HCT116 (cell line): Measurements from ENCODE around the gene ZCCHC24. TPM values are rescaled to one million over a fixed set of nuclear protein-coding genes. Genes with fewer than 3 reads are reported as not detected.

Source experiments
- ATAC-seq: fragments of 200-7000 bp; cut with Tn5 transposase; 2 replicates; pipeline ENCODE4 v1.9.1; 2020; ENCODE audit warnings: mild to moderate bottlenecking, moderate library complexity
- BruUV-seq: library from RNA; stranded (reverse); fragments of 400-500 nt; replicated peaks from 2 replicates; lab custom pipeline; 2021; lab: Mats Ljungman, UMichigan
- CTCF ChIA-PET: fragments of 300-600 bp; sonication (Branson Sonifier 250); formaldehyde crosslinking; loops from one replicate; lab custom pipeline; 2021; ENCODE audit warnings: antibody characterized with exemption; lab: Charles Lee
- POLR2A ChIA-PET: fragments of 300-600, 350-600 bp; sonication (Branson Sonifier 250); formaldehyde crosslinking; loops from one replicate; lab custom pipeline; 2021; ENCODE audit warnings: antibody characterized with exemption; lab: Charles Lee
- RAD21 ChIA-PET, 2 experiments: fragments of 300-600 bp; sonication (Branson Sonifier 250); formaldehyde crosslinking; loops; one replicate each; lab custom pipeline; 2023; ENCODE audit warnings: low total read pairs in 2 of 2; ENCODE audit not compliant: uncharacterized antibody in 2 of 2, unreplicated experiment in 2 of 2, low non-redundant PET in 1 of 2; lab: Charles Lee
- DNase-seq: peaks from one replicate; pipeline ENCODE4 v3.0.0-alpha.2; 2010; ENCODE audit warnings: low read depth, low spot score
- H2AFZ ChIP-seq: fragments of 200-600 bp; shearing (Covaris generic), sonication (generic); 2 replicates; pipeline ENCODE4 v1.6.1; 2017; ENCODE audit warnings: low read depth, mixed run types, mixed read lengths, antibody characterized with exemption, low read length; ENCODE audit not compliant: poor library complexity, severe bottlenecking
- H3K27ac ChIP-seq: 2 replicates; pipeline ENCODE4 v1.5.1; 2012; ENCODE audit warnings: low read depth, low read length
- H3K27me3 ChIP-seq: fragments of 200-600 bp; sonication (generic); 2 replicates; pipeline ENCODE4 v1.6.1; 2016; ENCODE audit warnings: mixed run types, low read length, mixed read lengths; ENCODE audit not compliant: insufficient read depth
- H3K36me3 ChIP-seq, 2 experiments: fragments of 200-500 bp in 1 of 2; fragments of 200-600 bp in 1 of 2; sonication (Bioruptor generic) in 1 of 2; sonication (generic) in 1 of 2; 2 replicates each; pipeline versions ENCODE4 v1.5.1 to v1.6.1; 2014 to 2016; ENCODE audit warnings: low read length in 2 of 2, inconsistent platforms in 1 of 2, mixed read lengths in 1 of 2, mixed run types in 1 of 2; ENCODE audit not compliant: insufficient read depth in 2 of 2, control insufficient read depth in 1 of 2
- H3K4me1 ChIP-seq, 2 experiments: fragments of 200-600 bp in 1 of 2; sonication (generic) in 1 of 2; 2 replicates each; pipeline versions ENCODE4 v1.5.1 to v1.6.1; 2012 to 2017; ENCODE audit warnings: low read length in 2 of 2, inconsistent platforms in 1 of 2, mild to moderate bottlenecking in 1 of 2, mixed read lengths in 1 of 2, mixed run types in 1 of 2, moderate library complexity in 1 of 2; ENCODE audit not compliant: insufficient read depth in 2 of 2, control insufficient read depth in 1 of 2
- H3K4me2 ChIP-seq: fragments of 200-600 bp; sonication (generic); 2 replicates; pipeline ENCODE4 v1.6.1; 2017; ENCODE audit warnings: mixed run types, low read length, mixed read lengths
- H3K4me3 ChIP-seq, 2 experiments: fragments of 200-600 bp in 1 of 2; sonication (generic) in 1 of 2; replicated peaks in 1 of 2; 2 replicates each; pipeline ENCODE4 v1.5.1; 2011 to 2016; ENCODE audit warnings: low read length in 2 of 2, control low read depth in 1 of 2, low read depth in 1 of 2, mild to moderate bottlenecking in 1 of 2, mixed read lengths in 1 of 2, mixed run types in 1 of 2
- H3K79me2 ChIP-seq: fragments of 200-600 bp; sonication (generic); 2 replicates; pipeline ENCODE4 v1.6.1; 2017; ENCODE audit warnings: mild to moderate bottlenecking, mixed run types, low read length, moderate library complexity, mixed read lengths; ENCODE audit not compliant: insufficient read depth
- H3K9ac ChIP-seq: fragments of 200-600 bp; sonication (generic); 2 replicates; pipeline ENCODE4 v1.6.1; 2016; ENCODE audit warnings: low read length, mixed read lengths
- H3K9me2 ChIP-seq: fragments of 200-600 bp; sonication (generic), shearing (Covaris generic); 2 replicates; pipeline ENCODE4 v1.6.1; 2017; ENCODE audit warnings: mixed run types, mild to moderate bottlenecking, moderate library complexity; ENCODE audit not compliant: insufficient read depth
- H3K9me3 ChIP-seq, 2 experiments: fragments of 200-500 bp in 1 of 2; fragments of 200-600 bp in 1 of 2; sonication (Bioruptor generic) in 1 of 2; sonication (generic) in 1 of 2; 2 replicates each; pipeline ENCODE4 v1.6.1; 2014 to 2017; ENCODE audit warnings: low read length in 2 of 2, mixed read lengths in 2 of 2, inconsistent platforms in 1 of 2, low read depth in 1 of 2, mild to moderate bottlenecking in 1 of 2, mixed run types in 1 of 2, moderate library complexity in 1 of 2; ENCODE audit not compliant: control insufficient read depth in 1 of 2, insufficient read depth in 1 of 2
- H4K20me1 ChIP-seq: fragments of 200-600 bp; sonication (generic), shearing (Covaris generic); 2 replicates; pipeline ENCODE4 v1.6.1; 2017; ENCODE audit warnings: mixed run types, mild to moderate bottlenecking, moderate library complexity; ENCODE audit not compliant: insufficient read depth
- EGR1 ChIP-seq: IDR thresholded peaks from 2 replicates; pipeline ENCODE4 v1.6.1; 2012; ENCODE audit warnings: low read depth
- FOSL1 ChIP-seq: IDR thresholded peaks from 2 replicates; pipeline ENCODE4 v1.6.1; 2012; ENCODE audit warnings: low read depth
- JUND ChIP-seq: IDR thresholded peaks from 2 replicates; pipeline ENCODE4 v1.6.1; 2012
- POLR2A ChIP-seq: IDR thresholded peaks from 2 replicates; pipeline ENCODE4 v1.7.0; 2011; ENCODE audit warnings: borderline replicate concordance; ENCODE audit not compliant: insufficient read depth, insufficient read length; ENCODE audit errors: extremely low read depth
- POLR2AphosphoS5 ChIP-seq: IDR thresholded peaks from 2 replicates; pipeline ENCODE4 v1.6.1; 2011; ENCODE audit warnings: mild to moderate bottlenecking, low read depth, low read length, moderate library complexity
- RAD21 ChIP-seq: IDR thresholded peaks from 2 replicates; pipeline ENCODE4 v1.6.1; 2012; ENCODE audit warnings: low read depth, mild to moderate bottlenecking
- SIN3A ChIP-seq: IDR thresholded peaks from 2 replicates; pipeline ENCODE4 v1.6.1; 2012; ENCODE audit warnings: low read depth
- SP1 ChIP-seq: IDR thresholded peaks from 2 replicates; pipeline ENCODE4 v1.6.1; 2012; ENCODE audit warnings: low read depth
- SRF ChIP-seq: IDR thresholded peaks from 2 replicates; pipeline ENCODE4 v1.6.1; 2012; ENCODE audit warnings: low read depth
- TCF7L2 ChIP-seq: IDR thresholded peaks from 2 replicates; pipeline ENCODE4 v1.7.0; 2011; ENCODE audit warnings: borderline replicate concordance, inconsistent platforms; ENCODE audit not compliant: insufficient read depth, insufficient read length; ENCODE audit errors: extremely low read depth
- intact Hi-C: fragments of 100-400 bp; cut with micrococcal nuclease; formaldehyde crosslinking; loops from 2 replicates; pipeline ENCODE4 v1.10.0; 2022
- total RNA-seq: library from RNA; stranded (reverse); gene quantifications from one replicate; pipeline ENCODE4 v1.2.1, GENCODE V29; 2021; ENCODE audit not compliant: unreplicated experiment
- TF ChIP-seq, protein P1 (sequence below): IDR thresholded peaks from 2 replicates; pipeline ENCODE4 v1.6.1; 2012
- TF ChIP-seq, protein P2 (sequence below), 3 experiments: fragments of 200-600 bp in 1 of 3; sonication (generic) in 1 of 3; IDR thresholded peaks in 2 of 3; conservative IDR thresholded peaks in 1 of 3; 2 replicates each; pipeline ENCODE4 v1.5.1; 2012 to 2017; ENCODE audit warnings: low read depth in 2 of 3, low read length in 2 of 3, antibody characterized with exemption in 1 of 3, borderline replicate concordance in 1 of 3, control low read depth in 1 of 3, mild to moderate bottlenecking in 1 of 3, mixed read lengths in 1 of 3, mixed run types in 1 of 3, moderate library complexity in 1 of 3; ENCODE audit not compliant: insufficient read depth in 1 of 3

The ZCCHC24 gene
- total RNA-seq, 1 experiment from 2014 or later, result 7.0 TPM

DNA sequence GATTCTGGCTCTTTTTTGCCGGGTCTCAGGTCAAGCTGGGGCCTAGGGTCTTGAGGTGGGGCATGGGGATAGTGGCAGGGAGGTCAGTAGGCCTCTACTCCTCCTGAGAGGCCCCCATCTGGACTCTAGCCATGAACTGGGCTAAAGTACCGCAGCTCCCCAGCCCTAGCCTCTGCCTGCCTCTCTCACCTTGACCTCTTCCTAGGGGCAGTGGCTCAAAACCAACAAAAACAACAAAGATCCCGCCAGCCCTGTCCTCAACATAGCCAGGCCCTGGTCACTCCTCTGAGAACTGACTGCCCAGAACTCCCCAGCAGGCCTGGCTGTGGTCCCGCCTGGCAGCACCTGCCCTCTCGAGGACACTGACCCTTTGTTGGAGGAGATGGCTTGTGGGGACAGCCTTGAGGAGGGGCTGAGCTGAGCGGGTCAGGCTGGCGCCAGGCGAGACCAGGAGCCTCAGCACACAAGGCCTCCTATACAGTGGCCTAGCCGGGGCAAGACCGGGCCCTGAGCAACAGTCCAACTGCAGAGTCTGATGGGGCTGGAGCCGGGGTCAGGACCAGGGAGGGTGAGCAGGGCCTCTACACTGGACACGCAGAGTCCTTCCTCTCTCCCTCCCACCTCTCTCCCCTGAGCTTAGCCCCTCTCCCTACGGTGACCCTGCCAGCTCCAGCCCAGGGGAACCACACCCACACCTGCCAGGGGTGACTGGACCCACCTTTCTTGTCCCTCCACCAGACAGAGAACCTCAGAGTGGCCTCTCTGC is 109.8 kb downstream of the ZCCHC24 start:
- intact Hi-C loops, result no loop called here
- BruUV-seq, result no TSS peak
- Histone ChIP-seq H3K79me2 (no peaks in the 10 kb centered on the region), H3K27ac (no peak overlapping the region), H3K4me2 (no peak overlapping the region), H3K36me3 (no peaks in the 10 kb centered on the region), H3K9me2 (no peaks in the 10 kb centered on the region), H3K9me3 (no peaks in the 10 kb centered on the region), H3K4me3 (no peak overlapping the region), H3K27me3 (no peaks in the 10 kb centered on the region), H2AFZ (no peak overlapping the region), H3K4me1 (peaks cover 0 to 27% of the 10 kb centered on the region in 2 experiments; a peak in 2 of 4 replicates), H4K20me1 (no peaks in the 10 kb centered on the region), H3K9ac (no peak overlapping the region)
- POLR2A ChIA-PET, result no interaction called here
- TF ChIP-seq POLR2A, result no peak
- no peak for TF ChIP-seq JUND
- TF ChIP-seq, protein P1, sequence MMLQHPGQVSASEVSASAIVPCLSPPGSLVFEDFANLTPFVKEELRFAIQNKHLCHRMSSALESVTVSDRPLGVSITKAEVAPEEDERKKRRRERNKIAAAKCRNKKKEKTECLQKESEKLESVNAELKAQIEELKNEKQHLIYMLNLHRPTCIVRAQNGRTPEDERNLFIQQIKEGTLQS, result no peak
- TF ChIP-seq SP1, result no peak
- TF ChIP-seq, protein P2, sequence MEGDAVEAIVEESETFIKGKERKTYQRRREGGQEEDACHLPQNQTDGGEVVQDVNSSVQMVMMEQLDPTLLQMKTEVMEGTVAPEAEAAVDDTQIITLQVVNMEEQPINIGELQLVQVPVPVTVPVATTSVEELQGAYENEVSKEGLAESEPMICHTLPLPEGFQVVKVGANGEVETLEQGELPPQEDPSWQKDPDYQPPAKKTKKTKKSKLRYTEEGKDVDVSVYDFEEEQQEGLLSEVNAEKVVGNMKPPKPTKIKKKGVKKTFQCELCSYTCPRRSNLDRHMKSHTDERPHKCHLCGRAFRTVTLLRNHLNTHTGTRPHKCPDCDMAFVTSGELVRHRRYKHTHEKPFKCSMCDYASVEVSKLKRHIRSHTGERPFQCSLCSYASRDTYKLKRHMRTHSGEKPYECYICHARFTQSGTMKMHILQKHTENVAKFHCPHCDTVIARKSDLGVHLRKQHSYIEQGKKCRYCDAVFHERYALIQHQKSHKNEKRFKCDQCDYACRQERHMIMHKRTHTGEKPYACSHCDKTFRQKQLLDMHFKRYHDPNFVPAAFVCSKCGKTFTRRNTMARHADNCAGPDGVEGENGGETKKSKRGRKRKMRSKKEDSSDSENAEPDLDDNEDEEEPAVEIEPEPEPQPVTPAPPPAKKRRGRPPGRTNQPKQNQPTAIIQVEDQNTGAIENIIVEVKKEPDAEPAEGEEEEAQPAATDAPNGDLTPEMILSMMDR (IDR thresholded peaks at IDR 0.05 in 2 of 3, conservative IDR thresholded peaks at IDR 0.05 in 1 of 3; ENCODE audit: borderline replicate concordance in 1 of 3, insufficient read depth in 1 of 3, low read depth in 2 of 3, low read length in 2 of 3), result no peak
- TF ChIP-seq RAD21, result no peak
- no peak for TF ChIP-seq SRF
- TF ChIP-seq SIN3A, result no peak
- TF ChIP-seq TCF7L2, result no peak
- TF ChIP-seq FOSL1, result no peak
- no peak for TF ChIP-seq EGR1
- TF ChIP-seq POLR2AphosphoS5, result no peak
- DNase-seq (no peak), ATAC-seq (no peak)
- RAD21 ChIA-PET, result no interaction called here
- CTCF ChIA-PET, result no interaction called here
